Measurements from ENCODE around the gene CUX1.

DNA sequence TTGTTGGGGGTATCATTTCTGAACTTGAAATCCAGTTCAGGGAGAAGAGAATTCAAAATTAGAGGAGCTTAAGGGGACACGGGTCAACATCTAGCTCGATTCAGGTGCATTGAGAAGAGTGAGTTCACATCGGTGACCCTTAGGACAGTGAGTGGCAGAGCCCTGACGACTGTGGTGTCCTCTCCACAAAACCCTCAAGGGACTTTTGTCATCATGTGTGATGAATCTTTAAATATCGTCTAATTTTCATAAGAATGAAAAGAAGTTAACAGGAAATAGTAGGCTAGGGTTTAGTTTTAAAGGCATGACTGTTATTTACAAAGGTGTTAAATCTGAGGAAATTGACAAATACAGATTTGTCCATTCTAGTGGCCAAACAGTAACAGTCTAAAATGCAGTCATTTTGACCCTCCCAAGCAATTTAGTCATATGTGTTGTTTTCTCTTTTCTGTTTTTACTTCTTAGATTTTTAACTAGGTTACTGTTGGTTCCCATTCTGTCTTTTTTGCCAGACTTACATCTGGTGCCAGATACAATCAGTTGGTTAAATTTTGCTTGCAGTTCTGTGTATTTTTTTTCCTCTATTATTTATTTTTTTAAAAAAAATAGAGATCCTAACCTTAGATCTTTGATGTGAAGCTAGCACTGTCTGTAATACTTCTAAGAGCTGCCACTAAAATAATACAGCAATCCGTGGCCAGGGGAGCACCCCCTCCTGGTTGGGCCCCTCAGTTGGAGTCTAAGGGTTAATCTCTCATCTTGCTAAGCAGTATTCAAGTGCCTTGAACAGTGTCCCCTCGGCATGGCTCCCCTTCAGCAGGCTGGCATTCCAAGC is 434.3 kb downstream of the CUX1 start:
- TF ChIP-seq, protein P1, sequence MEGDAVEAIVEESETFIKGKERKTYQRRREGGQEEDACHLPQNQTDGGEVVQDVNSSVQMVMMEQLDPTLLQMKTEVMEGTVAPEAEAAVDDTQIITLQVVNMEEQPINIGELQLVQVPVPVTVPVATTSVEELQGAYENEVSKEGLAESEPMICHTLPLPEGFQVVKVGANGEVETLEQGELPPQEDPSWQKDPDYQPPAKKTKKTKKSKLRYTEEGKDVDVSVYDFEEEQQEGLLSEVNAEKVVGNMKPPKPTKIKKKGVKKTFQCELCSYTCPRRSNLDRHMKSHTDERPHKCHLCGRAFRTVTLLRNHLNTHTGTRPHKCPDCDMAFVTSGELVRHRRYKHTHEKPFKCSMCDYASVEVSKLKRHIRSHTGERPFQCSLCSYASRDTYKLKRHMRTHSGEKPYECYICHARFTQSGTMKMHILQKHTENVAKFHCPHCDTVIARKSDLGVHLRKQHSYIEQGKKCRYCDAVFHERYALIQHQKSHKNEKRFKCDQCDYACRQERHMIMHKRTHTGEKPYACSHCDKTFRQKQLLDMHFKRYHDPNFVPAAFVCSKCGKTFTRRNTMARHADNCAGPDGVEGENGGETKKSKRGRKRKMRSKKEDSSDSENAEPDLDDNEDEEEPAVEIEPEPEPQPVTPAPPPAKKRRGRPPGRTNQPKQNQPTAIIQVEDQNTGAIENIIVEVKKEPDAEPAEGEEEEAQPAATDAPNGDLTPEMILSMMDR (IDR thresholded peaks at IDR 0.05; ENCODE audit: low read depth, low read length, poor library complexity, severe bottlenecking): peak; percentile 31
- TF ChIP-seq EZH2phosphoT487 (IDR thresholded peaks at IDR 0.05; ENCODE audit: borderline replicate concordance, low read length): no peak
